Measurements from ENCODE around the gene ATL3. TPM values are rescaled to one million over a fixed set of nuclear protein-coding genes. Genes with fewer than 3 reads are reported as not detected.

Gene ATL3
- polyA plus RNA-seq, 1 donor from 2014 or later, result 4.0 TPM

GRCh38 chr11:63609971-63610580 is 61.1 kb downstream of the ATL3 start:
- Histone ChIP-seq H3F3A (ENCODE audit: insufficient read depth, low read length, poor library complexity, severe bottlenecking) (no peaks in the 10 kb centered on the region), H2AFZ (ENCODE audit: low read depth, low read length) (no peak overlapping the region), H3K4me3 (ENCODE audit: low read length) (no peak overlapping the region), H3K9me3 (ENCODE audit: low read length) (no peaks in the 10 kb centered on the region), H3K9ac (ENCODE audit: low read length) (no peak overlapping the region), H3K36me3 (ENCODE audit: insufficient read depth, low read length) (no peaks in the 10 kb centered on the region), H3K9me2 (ENCODE audit: insufficient read depth, low read length) (no peaks in the 10 kb centered on the region), H4K20me1 (ENCODE audit: insufficient read depth) (no peaks in the 10 kb centered on the region), H3K4me2 (ENCODE audit: low read length) (no peak overlapping the region), H3K79me2 (replicated peaks; ENCODE audit: insufficient read depth, low read length) (no peaks in the 10 kb centered on the region), H3K27ac (ENCODE audit: low read length) (no peak overlapping the region), H3K27me3 (ENCODE audit: insufficient read depth, low read depth, low read length) (peaks cover 28% of the 10 kb centered on the region)
- no peak for TF ChIP-seq SMC3 (conservative IDR thresholded peaks at IDR 0.05; ENCODE audit: poor library complexity)
- TF ChIP-seq EP300 (conservative IDR thresholded peaks at IDR 0.05; ENCODE audit: poor library complexity, severe bottlenecking), result no peak
- no peak for TF ChIP-seq EZH2 (IDR thresholded peaks at IDR 0.05; ENCODE audit: borderline replicate concordance, insufficient read depth, low read length, poor library complexity, severe bottlenecking)
- TF ChIP-seq POLR2AphosphoS5 (IDR thresholded peaks at IDR 0.05), result no peak
- no peak for TF ChIP-seq MXI1 (conservative IDR thresholded peaks at IDR 0.05; ENCODE audit: poor library complexity, severe bottlenecking)
- no peak for TF ChIP-seq RAD21 (conservative IDR thresholded peaks at IDR 0.05)
- TF ChIP-seq TAF1 (IDR thresholded peaks at IDR 0.05; ENCODE audit: low read depth), result no peak
- TF ChIP-seq CTCF (IDR thresholded peaks at IDR 0.05; ENCODE audit: poor library complexity, severe bottlenecking), result no peak
- TF ChIP-seq REST (IDR thresholded peaks at IDR 0.05; ENCODE audit: borderline replicate concordance), result no peak

DNA sequence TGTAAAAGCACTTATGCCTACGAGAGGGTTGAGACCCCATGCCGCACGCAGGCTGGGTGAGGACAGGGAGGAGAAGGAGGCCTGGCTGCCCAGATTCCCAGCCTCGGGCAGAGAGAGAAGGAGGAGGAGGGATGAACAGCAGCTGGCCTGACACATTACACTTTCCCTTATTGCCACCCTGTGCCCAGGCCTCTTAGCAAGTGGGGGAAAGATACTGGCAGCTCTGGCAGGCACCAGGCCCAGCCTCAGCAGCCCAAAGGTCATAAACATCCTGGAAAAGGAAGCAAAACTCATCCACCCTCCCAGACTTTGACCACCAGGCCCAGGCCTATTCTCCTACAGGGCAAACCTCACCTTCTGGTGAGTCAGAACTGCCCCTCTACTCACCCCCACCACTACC is 61.6 kb downstream of the ATL3 start:
- peaks cover 27% of the 10 kb centered on the region for H3K27me3 ChIP-seq (ENCODE audit: insufficient read depth, low read depth, low read length)
- H2AFZ ChIP-seq (ENCODE audit: low read depth, low read length), result no peak overlapping the region
- no peak for TF ChIP-seq CTCF (IDR thresholded peaks at IDR 0.05; ENCODE audit: poor library complexity, severe bottlenecking)
- no peaks in the 10 kb centered on the region for H3F3A ChIP-seq (ENCODE audit: insufficient read depth, low read length, poor library complexity, severe bottlenecking)
- H3K36me3 ChIP-seq (ENCODE audit: insufficient read depth, low read length), result no peaks in the 10 kb centered on the region
- H3K9me2 ChIP-seq (ENCODE audit: insufficient read depth, low read length), result no peaks in the 10 kb centered on the region
- no peaks in the 10 kb centered on the region for H3K9me3 ChIP-seq (ENCODE audit: low read length)
- H3K4me3 ChIP-seq (ENCODE audit: low read length), result no peak overlapping the region
- H3K79me2 ChIP-seq (replicated peaks; ENCODE audit: insufficient read depth, low read length), result no peaks in the 10 kb centered on the region
- no peak overlapping the region for H3K4me2 ChIP-seq (ENCODE audit: low read length)
- no peaks in the 10 kb centered on the region for H4K20me1 ChIP-seq (ENCODE audit: insufficient read depth)
- no peak overlapping the region for H3K27ac ChIP-seq (ENCODE audit: low read length)
- no peak overlapping the region for H3K9ac ChIP-seq (ENCODE audit: low read length)

Measured in neural cell (in vitro differentiated cells).